Spleen (tissue), 7 donors: ENCODE measurements around the gene ST3GAL4.

Experiments used
- POLR2A ChIP-seq, 3 donors: fragments of 450-650 bp; IDR thresholded peaks; one replicate each; pipeline ENCODE4 v1.5.1; 2017; ENCODE audit warnings: antibody characterized with exemption in 3 of 3, mild to moderate bottlenecking in 1 of 3
- TF ChIP-seq, protein P1 (sequence below), 11 experiments: fragments of 200-600 bp in 7 of 11; fragments of 450-650 bp in 4 of 11; sonication (generic) in 4 of 11; IDR thresholded peaks in 8 of 11; conservative IDR thresholded peaks in 3 of 11; 1 replicate in 7 of 11; 2 replicates in 4 of 11; pipeline versions ENCODE4 v1.4.0 to v1.8.0; 2016 to 2021; ENCODE audit warnings: antibody characterized with exemption in 11 of 11, inconsistent platforms in 4 of 11, mild to moderate bottlenecking in 1 of 11
- donor health status: DM: no; HTN: no; CAD: no; lungs with moderate emphysema.
- donor health status: DM: no; HTN: no; CAD: no.
- donor health status: DM: no; HTN: no; CAD: no.

DNA sequence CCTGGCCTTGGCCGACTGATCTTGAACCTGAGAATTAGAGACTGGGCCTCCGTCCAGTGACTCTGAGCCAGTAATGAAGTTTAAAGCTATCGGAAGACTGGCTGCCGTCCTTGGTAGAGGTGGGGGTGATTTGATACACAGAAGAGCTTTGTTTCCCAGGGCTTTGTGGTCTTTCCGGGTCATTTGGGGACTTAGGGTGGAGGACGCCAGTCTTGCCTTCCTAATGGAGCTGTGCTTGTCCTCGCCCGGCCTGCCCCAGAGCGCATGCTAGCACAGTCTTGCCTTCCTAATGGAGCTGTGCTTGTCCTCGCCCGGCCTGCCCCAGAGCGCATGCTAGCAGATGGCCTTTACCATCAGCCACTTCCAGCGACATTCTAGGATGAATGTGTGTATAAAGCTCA lies 65.8 kb downstream of the ST3GAL4 start:
- TF ChIP-seq, protein P1, sequence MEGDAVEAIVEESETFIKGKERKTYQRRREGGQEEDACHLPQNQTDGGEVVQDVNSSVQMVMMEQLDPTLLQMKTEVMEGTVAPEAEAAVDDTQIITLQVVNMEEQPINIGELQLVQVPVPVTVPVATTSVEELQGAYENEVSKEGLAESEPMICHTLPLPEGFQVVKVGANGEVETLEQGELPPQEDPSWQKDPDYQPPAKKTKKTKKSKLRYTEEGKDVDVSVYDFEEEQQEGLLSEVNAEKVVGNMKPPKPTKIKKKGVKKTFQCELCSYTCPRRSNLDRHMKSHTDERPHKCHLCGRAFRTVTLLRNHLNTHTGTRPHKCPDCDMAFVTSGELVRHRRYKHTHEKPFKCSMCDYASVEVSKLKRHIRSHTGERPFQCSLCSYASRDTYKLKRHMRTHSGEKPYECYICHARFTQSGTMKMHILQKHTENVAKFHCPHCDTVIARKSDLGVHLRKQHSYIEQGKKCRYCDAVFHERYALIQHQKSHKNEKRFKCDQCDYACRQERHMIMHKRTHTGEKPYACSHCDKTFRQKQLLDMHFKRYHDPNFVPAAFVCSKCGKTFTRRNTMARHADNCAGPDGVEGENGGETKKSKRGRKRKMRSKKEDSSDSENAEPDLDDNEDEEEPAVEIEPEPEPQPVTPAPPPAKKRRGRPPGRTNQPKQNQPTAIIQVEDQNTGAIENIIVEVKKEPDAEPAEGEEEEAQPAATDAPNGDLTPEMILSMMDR (IDR thresholded peaks at IDR 0.05 in 8 of 11, conservative IDR thresholded peaks at IDR 0.05 in 3 of 11), result no peak
- TF ChIP-seq POLR2A (IDR thresholded peaks at IDR 0.05), result no peak
